HepG2 (cell line): ENCODE measurements around the gene TBX10. TPM values are rescaled to one million over a fixed set of nuclear protein-coding genes. Genes with fewer than 3 reads are reported as not detected.

ENCODE experiments used
- FOXJ3 ChIP-seq: sonication (generic); formaldehyde crosslinking; IDR thresholded peaks from 2 replicates; pipeline ENCODE4 v1.4.0; 2020; ENCODE audit warnings: missing genetic modification reagents, mild to moderate bottlenecking, borderline replicate concordance
- FOXK2 ChIP-seq: fragments of 450-650 bp; IDR thresholded peaks from 2 replicates; pipeline ENCODE4 v1.6.1; 2016
- MIXL1 ChIP-seq: IDR thresholded peaks from 2 replicates; pipeline ENCODE4 v1.6.1; 2016
- RBM22 ChIP-seq: fragments of 200-400 bp; formaldehyde crosslinking; optimal IDR thresholded peaks from 2 replicates; pipeline ENCODE3; 2017; ENCODE audit warnings: mild to moderate bottlenecking, low read length, moderate library complexity
- ZNF160 ChIP-seq: sonication (generic); formaldehyde crosslinking; IDR thresholded peaks from 2 replicates; pipeline ENCODE4 v1.8.0; 2022; ENCODE audit warnings: mild to moderate bottlenecking, inconsistent platforms, missing genetic modification reagents
- ZNF205 ChIP-seq: IDR thresholded peaks from 2 replicates; pipeline ENCODE4 v1.6.1; 2018; ENCODE audit warnings: missing biosample characterization, missing genetic modification reagents
- polyA plus RNA-seq, 8 experiments: library from polyadenylated mRNA; depleted of rRNA in 3 of 8; stranded (reverse) in 7 of 8; unstranded in 1 of 8; fragments of >200 nt; fragmentation: Illumina TruSeq in 4 of 8; extraction: Trizol in 4 of 8; gene quantifications; 2 replicates each; pipeline versions ENCODE4 v1.2.1 to v1.2.3, GENCODE V29; 2011 to 2016; ENCODE audit warnings: low read depth in 4 of 8, missing spikeins in 1 of 8, mixed read lengths in 1 of 8; ENCODE audit not compliant: insufficient read depth in 1 of 8
- total RNA-seq, 5 experiments: library from RNA; depleted of rRNA; stranded (reverse); fragments of >200 nt; fragmentation: Illumina TruSeq; extraction: Trizol; gene quantifications; 2 replicates each; pipeline ENCODE4 v1.2.3, GENCODE V29; 2016; ENCODE audit warnings: low read depth in 1 of 5
- TF ChIP-seq, protein P1 (sequence below): sonication (generic); formaldehyde crosslinking; IDR thresholded peaks from 2 replicates; pipeline ENCODE4 v1.4.0; 2020; ENCODE audit warnings: missing genetic modification reagents
- TF ChIP-seq, protein P2 (sequence below): sonication (generic); formaldehyde crosslinking; IDR thresholded peaks from 2 replicates; pipeline ENCODE4 v1.4.0; 2020; ENCODE audit warnings: mild to moderate bottlenecking, missing genetic modification reagents, borderline replicate concordance
- TF ChIP-seq, protein P3 (sequence below): IDR thresholded peaks from 2 replicates; pipeline ENCODE4 v1.6.1; 2016
- TF ChIP-seq, protein P4 (sequence below): sonication (generic); formaldehyde crosslinking; IDR thresholded peaks from one replicate; pipeline ENCODE4 v1.5.1; 2020; ENCODE audit warnings: mild to moderate bottlenecking, missing genetic modification reagents; ENCODE audit errors: not compliant biosample characterization
- TF ChIP-seq, protein P5 (sequence below): sonication (generic); formaldehyde crosslinking; IDR thresholded peaks from 2 replicates; pipeline ENCODE4 v1.4.0; 2020; ENCODE audit warnings: missing genetic modification reagents
- TF ChIP-seq, protein P6 (sequence below): sonication (generic); formaldehyde crosslinking; IDR thresholded peaks from 2 replicates; pipeline ENCODE4 v1.8.0; 2022; ENCODE audit warnings: mild to moderate bottlenecking, missing genetic modification reagents, moderate library complexity

The TBX10 gene
- total and polyA plus RNA-seq, 2 of the 13 experiments (the other 11 are each of a cell fraction or from before 2014, with no cell fraction given): 0.27 to 1.7 TPM

DNA sequence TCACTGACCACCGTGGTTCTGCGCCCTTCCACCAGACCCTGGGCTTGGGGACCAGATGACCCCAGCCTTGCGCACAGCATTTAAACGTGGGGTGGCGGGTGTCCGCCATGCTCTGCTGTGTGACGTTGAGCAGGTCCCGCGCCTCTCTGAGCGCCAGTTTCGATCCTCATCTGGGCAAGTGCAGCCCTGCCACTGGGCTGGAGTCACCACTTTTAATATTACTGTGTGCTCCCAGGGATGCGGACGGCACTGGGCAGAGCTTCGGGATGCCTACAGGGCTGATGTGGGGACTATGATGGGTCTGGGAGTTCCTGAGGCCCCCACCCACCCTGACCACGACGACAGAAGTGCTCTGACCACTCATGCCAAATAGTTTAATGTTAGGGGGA is 8.6 kb downstream of the TBX10 start (continued):
- TF ChIP-seq, protein P1, sequence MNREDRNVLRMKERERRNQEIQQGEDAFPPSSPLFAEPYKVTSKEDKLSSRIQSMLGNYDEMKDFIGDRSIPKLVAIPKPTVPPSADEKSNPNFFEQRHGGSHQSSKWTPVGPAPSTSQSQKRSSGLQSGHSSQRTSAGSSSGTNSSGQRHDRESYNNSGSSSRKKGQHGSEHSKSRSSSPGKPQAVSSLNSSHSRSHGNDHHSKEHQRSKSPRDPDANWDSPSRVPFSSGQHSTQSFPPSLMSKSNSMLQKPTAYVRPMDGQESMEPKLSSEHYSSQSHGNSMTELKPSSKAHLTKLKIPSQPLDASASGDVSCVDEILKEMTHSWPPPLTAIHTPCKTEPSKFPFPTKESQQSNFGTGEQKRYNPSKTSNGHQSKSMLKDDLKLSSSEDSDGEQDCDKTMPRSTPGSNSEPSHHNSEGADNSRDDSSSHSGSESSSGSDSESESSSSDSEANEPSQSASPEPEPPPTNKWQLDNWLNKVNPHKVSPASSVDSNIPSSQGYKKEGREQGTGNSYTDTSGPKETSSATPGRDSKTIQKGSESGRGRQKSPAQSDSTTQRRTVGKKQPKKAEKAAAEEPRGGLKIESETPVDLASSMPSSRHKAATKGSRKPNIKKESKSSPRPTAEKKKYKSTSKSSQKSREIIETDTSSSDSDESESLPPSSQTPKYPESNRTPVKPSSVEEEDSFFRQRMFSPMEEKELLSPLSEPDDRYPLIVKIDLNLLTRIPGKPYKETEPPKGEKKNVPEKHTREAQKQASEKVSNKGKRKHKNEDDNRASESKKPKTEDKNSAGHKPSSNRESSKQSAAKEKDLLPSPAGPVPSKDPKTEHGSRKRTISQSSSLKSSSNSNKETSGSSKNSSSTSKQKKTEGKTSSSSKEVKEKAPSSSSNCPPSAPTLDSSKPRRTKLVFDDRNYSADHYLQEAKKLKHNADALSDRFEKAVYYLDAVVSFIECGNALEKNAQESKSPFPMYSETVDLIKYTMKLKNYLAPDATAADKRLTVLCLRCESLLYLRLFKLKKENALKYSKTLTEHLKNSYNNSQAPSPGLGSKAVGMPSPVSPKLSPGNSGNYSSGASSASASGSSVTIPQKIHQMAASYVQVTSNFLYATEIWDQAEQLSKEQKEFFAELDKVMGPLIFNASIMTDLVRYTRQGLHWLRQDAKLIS: no peak
- TF ChIP-seq ZNF160 (CRISPR knock-in tag) (no peak), FOXK2 (no peak), MIXL1 (CRISPR knock-in tag) (no peak), RBM22 (no peak), FOXJ3 (CRISPR knock-in tag) (no peak), ZNF205 (CRISPR knock-in tag) (no peak; the same call in 1 of the 2 replicates)
- TF ChIP-seq, protein P2, sequence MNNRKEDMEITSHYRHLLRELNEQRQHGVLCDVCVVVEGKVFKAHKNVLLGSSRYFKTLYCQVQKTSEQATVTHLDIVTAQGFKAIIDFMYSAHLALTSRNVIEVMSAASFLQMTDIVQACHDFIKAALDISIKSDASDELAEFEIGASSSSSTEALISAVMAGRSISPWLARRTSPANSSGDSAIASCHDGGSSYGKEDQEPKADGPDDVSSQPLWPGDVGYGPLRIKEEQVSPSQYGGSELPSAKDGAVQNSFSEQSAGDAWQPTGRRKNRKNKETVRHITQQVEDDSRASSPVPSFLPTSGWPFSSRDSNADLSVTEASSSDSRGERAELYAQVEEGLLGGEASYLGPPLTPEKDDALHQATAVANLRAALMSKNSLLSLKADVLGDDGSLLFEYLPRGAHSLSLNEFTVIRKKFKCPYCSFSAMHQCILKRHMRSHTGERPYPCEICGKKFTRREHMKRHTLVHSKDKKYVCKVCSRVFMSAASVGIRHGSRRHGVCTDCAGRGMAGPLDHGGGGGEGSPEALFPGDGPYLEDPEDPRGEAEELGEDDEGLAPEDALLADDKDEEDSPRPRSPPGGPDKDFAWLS: no peak
- TF ChIP-seq, protein P3, sequence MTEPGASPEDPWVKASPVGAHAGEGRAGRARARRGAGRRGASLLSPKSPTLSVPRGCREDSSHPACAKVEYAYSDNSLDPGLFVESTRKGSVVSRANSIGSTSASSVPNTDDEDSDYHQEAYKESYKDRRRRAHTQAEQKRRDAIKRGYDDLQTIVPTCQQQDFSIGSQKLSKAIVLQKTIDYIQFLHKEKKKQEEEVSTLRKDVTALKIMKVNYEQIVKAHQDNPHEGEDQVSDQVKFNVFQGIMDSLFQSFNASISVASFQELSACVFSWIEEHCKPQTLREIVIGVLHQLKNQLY (CRISPR knock-in tag): no peak; the same call in 1 of the 2 replicates
- TF ChIP-seq, protein P4, sequence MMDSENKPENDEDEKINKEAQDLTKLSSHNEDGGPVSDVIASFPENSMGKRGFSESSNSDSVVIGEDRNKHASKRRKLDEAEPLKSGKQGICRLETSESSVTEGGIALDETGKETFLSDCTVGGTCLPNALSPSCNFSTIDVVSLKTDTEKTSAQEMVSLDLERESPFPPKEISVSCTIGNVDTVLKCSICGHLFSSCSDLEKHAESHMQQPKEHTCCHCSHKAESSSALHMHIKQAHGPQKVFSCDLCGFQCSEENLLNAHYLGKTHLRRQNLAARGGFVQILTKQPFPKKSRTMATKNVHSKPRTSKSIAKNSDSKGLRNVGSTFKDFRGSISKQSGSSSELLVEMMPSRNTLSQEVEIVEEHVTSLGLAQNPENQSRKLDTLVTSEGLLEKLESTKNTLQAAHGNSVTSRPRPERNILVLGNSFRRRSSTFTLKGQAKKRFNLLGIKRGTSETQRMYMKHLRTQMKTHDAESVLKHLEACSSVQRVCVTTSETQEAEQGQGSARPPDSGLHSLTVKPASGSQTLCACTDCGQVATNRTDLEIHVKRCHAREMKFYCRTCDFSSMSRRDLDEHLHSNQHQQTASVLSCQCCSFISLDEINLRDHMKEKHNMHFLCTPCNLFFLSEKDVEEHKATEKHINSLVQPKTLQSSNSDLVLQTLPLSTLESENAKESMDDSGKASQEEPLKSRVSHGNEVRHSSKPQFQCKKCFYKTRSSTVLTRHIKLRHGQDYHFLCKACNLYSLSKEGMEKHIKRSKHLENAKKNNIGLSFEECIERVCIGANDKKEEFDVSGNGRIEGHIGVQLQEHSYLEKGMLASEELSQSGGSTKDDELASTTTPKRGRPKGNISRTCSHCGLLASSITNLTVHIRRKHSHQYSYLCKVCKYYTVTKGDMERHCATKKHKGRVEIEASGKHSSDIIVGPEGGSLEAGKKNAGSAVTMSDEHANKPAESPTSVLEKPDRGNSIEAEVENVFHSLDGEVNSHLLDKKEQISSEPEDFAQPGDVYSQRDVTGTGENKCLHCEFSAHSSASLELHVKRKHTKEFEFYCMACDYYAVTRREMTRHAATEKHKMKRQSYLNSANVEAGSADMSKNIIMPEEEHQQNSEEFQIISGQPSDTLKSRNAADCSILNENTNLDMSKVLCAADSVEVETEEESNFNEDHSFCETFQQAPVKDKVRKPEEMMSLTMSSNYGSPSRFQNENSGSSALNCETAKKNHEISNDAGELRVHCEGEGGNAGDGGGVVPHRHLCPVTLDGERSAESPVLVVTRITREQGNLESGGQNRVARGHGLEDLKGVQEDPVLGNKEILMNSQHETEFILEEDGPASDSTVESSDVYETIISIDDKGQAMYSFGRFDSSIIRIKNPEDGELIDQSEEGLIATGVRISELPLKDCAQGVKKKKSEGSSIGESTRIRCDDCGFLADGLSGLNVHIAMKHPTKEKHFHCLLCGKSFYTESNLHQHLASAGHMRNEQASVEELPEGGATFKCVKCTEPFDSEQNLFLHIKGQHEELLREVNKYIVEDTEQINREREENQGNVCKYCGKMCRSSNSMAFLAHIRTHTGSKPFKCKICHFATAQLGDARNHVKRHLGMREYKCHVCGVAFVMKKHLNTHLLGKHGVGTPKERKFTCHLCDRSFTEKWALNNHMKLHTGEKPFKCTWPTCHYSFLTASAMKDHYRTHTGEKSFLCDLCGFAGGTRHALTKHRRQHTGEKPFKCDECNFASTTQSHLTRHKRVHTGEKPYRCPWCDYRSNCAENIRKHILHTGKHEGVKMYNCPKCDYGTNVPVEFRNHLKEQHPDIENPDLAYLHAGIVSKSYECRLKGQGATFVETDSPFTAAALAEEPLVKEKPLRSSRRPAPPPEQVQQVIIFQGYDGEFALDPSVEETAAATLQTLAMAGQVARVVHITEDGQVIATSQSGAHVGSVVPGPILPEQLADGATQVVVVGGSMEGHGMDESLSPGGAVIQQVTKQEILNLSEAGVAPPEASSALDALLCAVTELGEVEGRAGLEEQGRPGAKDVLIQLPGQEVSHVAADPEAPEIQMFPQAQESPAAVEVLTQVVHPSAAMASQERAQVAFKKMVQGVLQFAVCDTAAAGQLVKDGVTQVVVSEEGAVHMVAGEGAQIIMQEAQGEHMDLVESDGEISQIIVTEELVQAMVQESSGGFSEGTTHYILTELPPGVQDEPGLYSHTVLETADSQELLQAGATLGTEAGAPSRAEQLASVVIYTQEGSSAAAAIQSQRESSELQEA (CRISPR knock-in tag): no peak
- TF ChIP-seq, protein P5, sequence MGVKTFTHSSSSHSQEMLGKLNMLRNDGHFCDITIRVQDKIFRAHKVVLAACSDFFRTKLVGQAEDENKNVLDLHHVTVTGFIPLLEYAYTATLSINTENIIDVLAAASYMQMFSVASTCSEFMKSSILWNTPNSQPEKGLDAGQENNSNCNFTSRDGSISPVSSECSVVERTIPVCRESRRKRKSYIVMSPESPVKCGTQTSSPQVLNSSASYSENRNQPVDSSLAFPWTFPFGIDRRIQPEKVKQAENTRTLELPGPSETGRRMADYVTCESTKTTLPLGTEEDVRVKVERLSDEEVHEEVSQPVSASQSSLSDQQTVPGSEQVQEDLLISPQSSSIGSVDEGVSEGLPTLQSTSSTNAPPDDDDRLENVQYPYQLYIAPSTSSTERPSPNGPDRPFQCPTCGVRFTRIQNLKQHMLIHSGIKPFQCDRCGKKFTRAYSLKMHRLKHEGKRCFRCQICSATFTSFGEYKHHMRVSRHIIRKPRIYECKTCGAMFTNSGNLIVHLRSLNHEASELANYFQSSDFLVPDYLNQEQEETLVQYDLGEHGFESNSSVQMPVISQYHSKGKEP (CRISPR knock-in tag): no peak
- TF ChIP-seq, protein P6, sequence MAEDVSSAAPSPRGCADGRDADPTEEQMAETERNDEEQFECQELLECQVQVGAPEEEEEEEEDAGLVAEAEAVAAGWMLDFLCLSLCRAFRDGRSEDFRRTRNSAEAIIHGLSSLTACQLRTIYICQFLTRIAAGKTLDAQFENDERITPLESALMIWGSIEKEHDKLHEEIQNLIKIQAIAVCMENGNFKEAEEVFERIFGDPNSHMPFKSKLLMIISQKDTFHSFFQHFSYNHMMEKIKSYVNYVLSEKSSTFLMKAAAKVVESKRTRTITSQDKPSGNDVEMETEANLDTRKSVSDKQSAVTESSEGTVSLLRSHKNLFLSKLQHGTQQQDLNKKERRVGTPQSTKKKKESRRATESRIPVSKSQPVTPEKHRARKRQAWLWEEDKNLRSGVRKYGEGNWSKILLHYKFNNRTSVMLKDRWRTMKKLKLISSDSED (CRISPR knock-in tag): no peak
